ENCODE data around the gene CASZ1. TPM values are rescaled to one million over a fixed set of nuclear protein-coding genes. Genes with fewer than 3 reads are reported as not detected.

The CASZ1 gene
- total RNA-seq, 1 donor from 2014 or later, result 3.9 TPM

DNA sequence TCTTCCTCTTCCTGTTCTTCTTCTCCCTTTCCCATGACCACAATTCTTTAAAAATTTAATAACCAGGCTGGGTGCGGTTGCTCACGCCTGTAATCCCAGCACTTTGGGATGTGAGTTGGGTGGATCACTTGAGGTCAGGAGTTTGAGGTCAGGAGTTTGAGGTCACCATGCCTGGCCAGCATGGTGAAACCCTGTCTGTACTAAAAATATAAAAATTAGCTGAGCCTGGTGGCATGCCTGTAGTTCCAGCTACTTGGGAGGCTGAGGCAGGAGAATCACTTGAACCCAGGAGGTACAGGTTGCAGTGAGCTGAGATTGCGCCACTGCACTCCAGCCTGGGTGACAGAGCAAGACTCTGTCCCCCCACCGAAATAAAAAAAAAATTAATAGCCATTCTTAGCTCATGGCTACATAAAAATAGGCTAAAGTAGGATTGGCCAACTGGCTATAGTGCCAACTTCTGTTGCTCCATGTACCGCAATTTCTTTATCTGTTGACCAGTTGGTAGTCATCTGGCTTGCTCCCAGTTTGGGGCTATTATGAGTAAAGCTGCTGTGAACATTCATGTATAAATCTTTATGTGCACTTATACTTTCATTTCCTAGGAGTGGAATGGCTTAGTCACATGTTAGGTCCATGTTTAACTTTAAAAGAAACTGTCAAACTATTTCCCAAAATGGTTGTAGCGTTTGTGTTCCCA, 185.4 kb downstream of the CASZ1 start:
- DNase-seq (ENCODE audit: low spot score), result no peak

GRCh38 chr1:10608690-10609089, 187.8 kb downstream of the CASZ1 start:
- no peak for DNase-seq (ENCODE audit: low spot score)

DNA sequence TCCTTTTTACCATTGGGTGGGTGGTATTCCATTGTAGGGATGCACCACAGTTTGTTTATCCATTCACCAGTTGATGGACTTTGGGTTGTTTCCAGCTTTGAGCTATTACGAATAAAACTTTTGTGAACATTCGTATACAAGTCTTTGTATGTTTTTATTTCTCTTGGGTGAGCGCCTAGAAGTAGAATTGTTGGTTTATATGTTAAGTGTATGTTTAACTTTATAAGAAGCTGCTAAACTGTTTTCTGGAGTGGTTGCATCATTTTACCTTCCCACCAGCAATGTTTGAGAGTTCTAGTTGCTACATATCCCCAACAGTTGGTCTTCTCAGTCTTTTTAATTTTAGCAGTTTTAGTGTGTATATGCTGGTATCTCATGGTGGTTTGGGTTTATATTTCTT, 189.2 kb downstream of the CASZ1 start:
- no peak for DNase-seq (ENCODE audit: low spot score)

GRCh38 chr1:10606064-10606463, 190.4 kb downstream of the CASZ1 start:
- DNase-seq (ENCODE audit: low spot score), result no peak

DNA sequence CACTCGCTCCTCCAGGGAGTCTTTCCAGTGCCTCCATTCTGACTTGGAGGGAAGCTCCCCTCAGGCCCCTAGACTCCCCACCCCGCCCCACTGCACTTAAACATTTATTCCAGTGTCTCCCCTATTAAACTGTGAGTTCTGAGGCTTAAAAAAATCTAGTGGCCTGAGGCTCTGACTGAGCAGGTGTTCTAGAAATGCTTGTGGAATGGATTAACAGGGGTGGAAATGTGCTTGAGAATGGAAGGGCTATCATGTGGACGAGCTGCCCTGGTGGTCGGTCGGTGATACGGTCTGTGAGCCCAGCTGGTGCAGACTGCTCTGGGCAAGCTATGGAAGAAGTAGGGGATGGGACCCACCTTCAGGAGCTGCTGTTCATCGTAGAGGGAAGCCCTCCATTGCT, 191.5 kb downstream of the CASZ1 start:
- DNase-seq (ENCODE audit: low spot score), result no peak

DNA sequence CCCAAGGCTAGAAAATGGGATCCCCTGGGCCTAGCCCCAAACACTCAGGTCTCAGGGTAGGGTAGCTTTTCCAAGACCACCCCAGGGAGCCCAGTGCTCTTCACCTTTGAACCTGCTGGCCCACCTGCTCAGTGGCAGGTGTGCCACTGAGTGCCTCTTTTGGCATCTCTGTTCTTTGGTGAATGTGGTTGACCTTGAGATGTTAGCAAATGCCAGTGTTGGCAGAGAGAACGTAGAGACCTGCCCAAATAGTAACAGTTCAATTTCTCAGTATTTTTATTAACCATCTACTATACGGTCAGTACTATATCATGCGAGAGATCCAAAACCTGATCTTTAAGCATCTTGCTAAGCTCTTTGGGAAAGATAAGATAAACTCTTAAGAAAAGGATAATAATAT, 193.5 kb downstream of the CASZ1 start:
- no peak for DNase-seq (ENCODE audit: low spot score)

DNA sequence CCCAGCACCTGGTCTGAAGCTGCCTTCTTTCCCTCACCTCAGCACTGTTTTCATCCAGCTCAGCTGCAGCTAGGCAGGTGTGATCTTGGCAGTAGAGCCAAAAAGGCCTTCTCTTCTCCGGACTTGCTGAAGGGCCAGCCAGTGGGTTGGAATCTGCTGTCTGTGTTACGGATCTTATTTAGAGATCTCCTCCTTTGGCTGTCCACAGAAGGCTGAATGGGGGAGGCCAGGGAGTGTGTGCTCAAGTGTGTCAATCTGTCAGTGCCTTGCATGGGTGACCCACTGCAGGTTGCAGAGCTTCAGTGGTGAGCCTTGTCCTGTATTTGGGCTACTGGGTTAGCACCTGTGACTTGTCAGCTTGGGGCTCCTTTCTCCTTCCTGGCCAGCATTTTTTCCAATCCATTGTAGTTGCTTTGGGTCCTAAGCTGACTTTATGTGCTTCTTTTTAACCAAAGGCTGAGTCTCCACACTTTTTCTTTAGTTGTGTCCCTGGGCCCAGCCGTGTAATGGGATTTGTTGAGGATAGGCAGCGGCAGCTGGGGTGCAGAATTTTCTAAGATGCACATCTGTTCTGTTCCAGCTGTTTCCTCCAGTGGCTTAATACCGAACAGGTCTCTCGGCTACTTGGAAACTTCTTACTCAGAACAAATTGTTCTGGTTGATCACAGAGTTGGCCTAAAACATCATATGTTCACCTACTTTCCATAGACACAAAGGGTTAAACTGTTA, 194.9 kb downstream of the CASZ1 start:
- DNase-seq (ENCODE audit: low spot score), result no peak

- no peak for DNase-seq (ENCODE audit: low spot score)
Measured at GRCh38 chr1:10599194-10599861, 197.1 kb downstream of the CASZ1 start.

- DNase-seq (ENCODE audit: low spot score), result no peak
Measured at GRCh38 chr1:10598389-10598702, 198.1 kb downstream of the CASZ1 start.

- no peak for DNase-seq (ENCODE audit: low spot score)
Measured at GRCh38 chr1:10597492-10598388, 198.7 kb downstream of the CASZ1 start.

GRCh38 chr1:10596780-10597179, 199.7 kb downstream of the CASZ1 start:
- peak; percentile 24 for DNase-seq (ENCODE audit: low spot score)

- DNase-seq (ENCODE audit: low spot score), result no peak
Measured at GRCh38 chr1:10594595-10595223, 201.7 kb downstream of the CASZ1 start.

- no peak for DNase-seq (ENCODE audit: low spot score)
Measured at GRCh38 chr1:10593750-10594149, 202.7 kb downstream of the CASZ1 start.

GRCh38 chr1:10592373-10592772, 204.1 kb downstream of the CASZ1 start:
- no peak for DNase-seq (ENCODE audit: low spot score)

DNA sequence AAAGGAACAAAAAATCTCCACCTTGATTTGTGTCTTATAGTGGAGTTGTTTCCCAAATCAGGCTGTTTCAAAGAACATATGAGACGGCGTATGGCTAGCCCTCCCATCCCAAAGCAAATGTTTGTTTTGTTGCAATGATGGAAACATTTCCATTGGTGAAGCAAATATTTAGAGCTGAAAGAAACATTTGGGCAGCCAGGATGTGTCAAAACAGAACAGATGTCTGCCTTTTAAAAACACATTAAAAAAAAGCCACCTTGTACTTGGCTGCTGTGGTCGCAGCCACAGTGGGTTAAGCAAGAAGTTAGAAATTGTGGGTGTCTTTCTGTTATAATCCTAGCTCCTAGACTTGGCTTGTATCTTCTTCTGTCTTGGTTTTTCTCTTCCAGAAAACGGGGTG, 205.4 kb downstream of the CASZ1 start:
- DNase-seq (ENCODE audit: low spot score), result no peak

DNA sequence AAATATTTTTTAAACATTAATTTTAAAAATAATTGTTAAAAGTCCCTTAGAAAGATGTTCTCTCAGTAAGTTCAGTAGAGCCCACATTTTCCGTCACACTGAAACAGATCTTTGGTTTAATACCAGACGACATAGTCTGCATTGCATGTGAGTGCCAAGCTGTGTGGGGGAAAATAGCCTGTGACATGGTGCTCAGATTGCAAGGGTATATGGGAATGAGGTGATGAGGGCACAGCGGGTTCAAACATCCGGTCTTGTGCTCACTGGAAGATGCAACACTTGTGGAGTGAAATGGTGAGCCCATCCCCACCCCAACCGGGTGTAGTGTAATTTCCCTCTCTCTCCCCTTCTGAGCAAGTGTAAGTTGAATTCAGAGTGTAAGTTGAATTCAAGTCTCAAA, 207.4 kb downstream of the CASZ1 start:
- DNase-seq (ENCODE audit: low spot score), result no peak

DNA sequence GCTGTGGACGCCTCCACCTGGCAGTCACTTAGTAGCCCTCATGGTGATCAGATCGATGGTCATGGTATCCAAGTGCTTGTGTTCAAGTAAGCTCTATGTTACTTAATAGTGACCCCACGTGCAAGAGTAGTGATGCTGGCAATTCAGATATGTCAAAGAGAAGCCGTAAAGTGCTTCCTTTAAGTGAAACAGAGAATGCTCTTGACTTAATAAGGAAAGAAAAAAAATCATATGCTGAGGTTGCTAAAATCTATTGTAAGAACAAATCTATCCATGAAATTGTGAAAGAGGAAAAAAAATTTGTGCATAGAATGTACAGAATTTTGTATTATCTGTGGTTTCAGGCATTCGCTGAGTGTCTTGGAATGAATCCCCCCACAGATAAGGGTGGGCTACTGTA, 207.8 kb downstream of the CASZ1 start:
- no peak for DNase-seq (ENCODE audit: low spot score)
